ENCODE measurements around the gene MIPOL1.
"Not testable (repeated sequence)": the region's sequence is repeated elsewhere in the genome, so short reads cannot be mapped to it uniquely, and the experiment has no call there.

DNA sequence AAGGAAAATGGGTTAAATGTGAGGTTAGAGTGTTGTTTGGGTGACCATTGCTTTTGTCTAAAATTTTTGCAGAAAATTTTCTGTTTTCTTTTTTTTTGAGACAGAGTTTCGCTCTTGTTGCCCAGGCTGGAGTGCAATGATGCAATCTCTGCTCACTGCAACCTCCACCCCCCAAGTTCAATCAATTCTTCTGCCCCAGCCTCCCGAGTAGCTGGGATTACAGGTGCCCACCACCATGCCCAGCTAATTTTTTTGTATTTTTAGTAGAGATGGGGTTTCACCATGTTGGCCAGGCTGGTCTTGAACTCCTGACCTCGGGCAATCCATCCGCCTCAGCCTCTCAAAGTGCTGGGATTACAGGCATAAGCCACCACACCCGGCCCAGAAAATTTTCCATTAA lies 130.2 kb downstream of the MIPOL1 start:
- TF ChIP-seq, protein P1, sequence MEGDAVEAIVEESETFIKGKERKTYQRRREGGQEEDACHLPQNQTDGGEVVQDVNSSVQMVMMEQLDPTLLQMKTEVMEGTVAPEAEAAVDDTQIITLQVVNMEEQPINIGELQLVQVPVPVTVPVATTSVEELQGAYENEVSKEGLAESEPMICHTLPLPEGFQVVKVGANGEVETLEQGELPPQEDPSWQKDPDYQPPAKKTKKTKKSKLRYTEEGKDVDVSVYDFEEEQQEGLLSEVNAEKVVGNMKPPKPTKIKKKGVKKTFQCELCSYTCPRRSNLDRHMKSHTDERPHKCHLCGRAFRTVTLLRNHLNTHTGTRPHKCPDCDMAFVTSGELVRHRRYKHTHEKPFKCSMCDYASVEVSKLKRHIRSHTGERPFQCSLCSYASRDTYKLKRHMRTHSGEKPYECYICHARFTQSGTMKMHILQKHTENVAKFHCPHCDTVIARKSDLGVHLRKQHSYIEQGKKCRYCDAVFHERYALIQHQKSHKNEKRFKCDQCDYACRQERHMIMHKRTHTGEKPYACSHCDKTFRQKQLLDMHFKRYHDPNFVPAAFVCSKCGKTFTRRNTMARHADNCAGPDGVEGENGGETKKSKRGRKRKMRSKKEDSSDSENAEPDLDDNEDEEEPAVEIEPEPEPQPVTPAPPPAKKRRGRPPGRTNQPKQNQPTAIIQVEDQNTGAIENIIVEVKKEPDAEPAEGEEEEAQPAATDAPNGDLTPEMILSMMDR (conservative IDR thresholded peaks at IDR 0.05; ENCODE audit: low read length), result not testable (repeated sequence)
- not testable (repeated sequence) for TF ChIP-seq EZH2phosphoT487 (IDR thresholded peaks at IDR 0.05; ENCODE audit: borderline replicate concordance)
